Measurements from ENCODE around the gene TTBK2. TPM values are rescaled to one million over a fixed set of nuclear protein-coding genes. Genes with fewer than 3 reads are reported as not detected.

Gene TTBK2
- total RNA-seq, 1 experiment from 2014 or later = 13.8 TPM

DNA sequence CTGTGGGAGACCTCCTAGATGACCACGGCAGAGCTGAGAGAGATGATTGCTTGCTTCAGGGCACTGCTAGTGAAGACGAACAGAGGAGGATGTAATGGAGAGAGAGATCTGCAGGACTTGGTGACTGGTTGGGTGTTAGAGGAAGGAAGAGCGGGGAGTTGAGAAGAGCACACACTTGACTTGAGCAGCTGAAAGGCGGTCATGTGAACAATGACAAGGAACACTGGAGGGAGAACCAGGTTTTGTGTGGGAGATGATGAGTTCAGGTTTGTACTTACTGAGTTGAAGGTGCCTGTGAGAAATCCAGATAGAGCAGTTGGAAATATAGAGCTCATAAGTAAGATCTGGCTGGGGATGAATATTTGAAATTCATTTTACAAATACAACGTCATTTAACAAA lies 224.0 kb downstream of the TTBK2 start:
- Histone ChIP-seq H4K20me1 (ENCODE audit: insufficient read depth, low read depth, low read length) (no peaks in the 10 kb centered on the region), H3K4me3 (ENCODE audit: low read length) (no peak overlapping the region), H3K36me3 (ENCODE audit: insufficient read depth, low read length) (no peaks in the 10 kb centered on the region), H3K79me2 (ENCODE audit: low read length) (no peaks in the 10 kb centered on the region), H3K27me3 (ENCODE audit: low read length) (no peaks in the 10 kb centered on the region), H3K4me1 (ENCODE audit: low read length) (no peaks in the 10 kb centered on the region), H2AFZ (ENCODE audit: low read length) (no peak overlapping the region), H3K9me2 (replicated peaks; ENCODE audit: insufficient read depth, low read length) (no peaks in the 10 kb centered on the region), H3K9ac (ENCODE audit: low read length) (no peak overlapping the region), H3K9me3 (ENCODE audit: low read length) (no peaks in the 10 kb centered on the region), H3K27ac (ENCODE audit: low read length) (no peak overlapping the region), H3K4me2 (ENCODE audit: low read depth, low read length, poor library complexity, severe bottlenecking) (no peak overlapping the region)
- no peak for DNase-seq

DNA sequence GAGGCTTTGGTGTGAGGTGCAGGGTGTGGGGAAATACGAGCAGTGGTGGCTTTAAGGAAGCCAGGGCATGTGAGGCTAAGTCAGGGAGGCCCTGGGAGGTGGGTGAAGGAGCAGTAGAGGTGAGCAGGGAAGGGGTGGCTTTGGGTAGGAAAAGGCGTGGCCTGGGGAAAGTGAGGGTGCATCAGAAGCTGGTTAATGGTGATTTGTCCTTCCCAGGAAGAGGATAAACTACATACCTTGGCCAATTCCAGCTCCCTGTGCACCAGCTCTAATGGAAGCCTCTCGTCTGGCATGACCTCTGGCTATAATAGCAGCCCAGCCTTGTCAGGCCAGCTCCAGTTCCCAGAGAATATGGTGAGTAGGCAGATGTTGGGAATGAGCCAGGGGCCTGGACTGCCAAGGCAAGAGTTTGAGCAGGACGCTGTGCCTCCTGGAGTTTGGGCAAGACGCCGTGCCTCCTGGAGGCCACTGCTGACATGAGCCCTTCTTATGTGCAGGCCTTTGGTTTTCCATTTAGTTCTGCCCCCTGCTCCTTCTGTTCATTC lies 225.0 kb downstream of the TTBK2 start:
- H3K36me3 ChIP-seq (ENCODE audit: insufficient read depth, low read length) = no peaks in the 10 kb centered on the region
- H2AFZ ChIP-seq (ENCODE audit: low read length) = no peak overlapping the region
- H3K27ac ChIP-seq (ENCODE audit: low read length) = no peak overlapping the region
- H3K9ac ChIP-seq (ENCODE audit: low read length) = no peak overlapping the region
- H3K79me2 ChIP-seq (ENCODE audit: low read length) = no peaks in the 10 kb centered on the region
- no peak overlapping the region for H3K4me2 ChIP-seq (ENCODE audit: low read depth, low read length, poor library complexity, severe bottlenecking)
- H3K27me3 ChIP-seq (ENCODE audit: low read length) = no peaks in the 10 kb centered on the region
- no peaks in the 10 kb centered on the region for H3K4me1 ChIP-seq (ENCODE audit: low read length)
- no peaks in the 10 kb centered on the region for H3K9me2 ChIP-seq (replicated peaks; ENCODE audit: insufficient read depth, low read length)
- no peaks in the 10 kb centered on the region for H3K9me3 ChIP-seq (ENCODE audit: low read length)
- no peak overlapping the region for H3K4me3 ChIP-seq (ENCODE audit: low read length)
- H4K20me1 ChIP-seq (ENCODE audit: insufficient read depth, low read depth, low read length) = no peaks in the 10 kb centered on the region
- no peak for DNase-seq

DNA sequence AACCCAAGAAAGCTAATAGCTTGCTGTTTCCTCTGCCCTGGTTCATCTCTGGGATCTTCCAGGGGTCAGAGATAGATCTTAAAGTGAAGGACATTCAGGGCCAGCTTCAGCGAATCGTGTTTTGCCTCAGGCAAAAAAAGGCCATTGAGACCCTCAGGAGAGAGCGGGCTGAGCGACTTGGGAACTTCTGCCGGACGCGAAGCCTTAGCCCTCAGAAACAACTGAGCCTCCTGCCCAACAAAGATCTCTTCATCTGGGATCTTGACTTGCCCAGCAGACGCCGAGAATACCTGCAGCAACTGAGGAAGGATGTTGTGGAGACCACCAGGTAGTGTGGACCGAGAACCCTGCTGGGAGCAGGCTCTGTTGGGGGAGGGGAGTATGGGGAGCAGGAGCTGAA lies 226.2 kb downstream of the TTBK2 start:
- Histone ChIP-seq H3K27me3 (ENCODE audit: low read length) (no peaks in the 10 kb centered on the region), H2AFZ (ENCODE audit: low read length) (no peak overlapping the region), H3K9ac (ENCODE audit: low read length) (no peak overlapping the region), H3K27ac (ENCODE audit: low read length) (no peak overlapping the region), H3K4me3 (ENCODE audit: low read length) (no peak overlapping the region), H3K9me2 (replicated peaks; ENCODE audit: insufficient read depth, low read length) (no peaks in the 10 kb centered on the region), H3K4me1 (ENCODE audit: low read length) (no peaks in the 10 kb centered on the region), H4K20me1 (ENCODE audit: insufficient read depth, low read depth, low read length) (no peaks in the 10 kb centered on the region), H3K36me3 (ENCODE audit: insufficient read depth, low read length) (no peaks in the 10 kb centered on the region), H3K9me3 (ENCODE audit: low read length) (no peaks in the 10 kb centered on the region), H3K4me2 (ENCODE audit: low read depth, low read length, poor library complexity, severe bottlenecking) (no peak overlapping the region), H3K79me2 (ENCODE audit: low read length) (no peaks in the 10 kb centered on the region)
- DNase-seq = no peak

DNA sequence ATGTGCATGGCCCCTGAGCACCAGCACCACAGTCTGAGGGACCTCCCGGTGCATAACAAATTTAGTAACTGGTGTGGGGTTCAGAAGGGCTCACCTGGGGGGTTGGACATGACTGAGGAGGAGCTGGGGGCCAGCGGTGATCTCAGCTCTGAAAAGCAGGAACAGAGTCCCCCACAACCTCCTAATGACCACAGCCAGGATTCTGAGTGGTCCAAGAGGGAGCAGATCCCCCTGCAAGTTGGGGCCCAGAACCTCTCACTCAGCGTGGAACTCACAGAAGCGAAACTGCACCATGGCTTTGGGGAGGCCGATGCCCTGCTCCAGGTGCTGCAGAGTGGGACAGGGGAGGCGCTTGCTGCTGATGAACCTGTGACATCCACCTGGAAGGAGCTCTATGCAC lies 226.6 kb downstream of the TTBK2 start:
- H3K4me3 ChIP-seq (ENCODE audit: low read length) = no peak overlapping the region
- no peaks in the 10 kb centered on the region for H3K36me3 ChIP-seq (ENCODE audit: insufficient read depth, low read length)
- H2AFZ ChIP-seq (ENCODE audit: low read length) = no peak overlapping the region
- no peak overlapping the region for H3K9ac ChIP-seq (ENCODE audit: low read length)
- H3K9me3 ChIP-seq (ENCODE audit: low read length) = no peaks in the 10 kb centered on the region
- no peaks in the 10 kb centered on the region for H3K9me2 ChIP-seq (replicated peaks; ENCODE audit: insufficient read depth, low read length)
- H3K27me3 ChIP-seq (ENCODE audit: low read length) = no peaks in the 10 kb centered on the region
- no peaks in the 10 kb centered on the region for H4K20me1 ChIP-seq (ENCODE audit: insufficient read depth, low read depth, low read length)
- no peaks in the 10 kb centered on the region for H3K79me2 ChIP-seq (ENCODE audit: low read length)
- DNase-seq = no peak
- H3K4me1 ChIP-seq (ENCODE audit: low read length) = no peaks in the 10 kb centered on the region
- no peak overlapping the region for H3K4me2 ChIP-seq (ENCODE audit: low read depth, low read length, poor library complexity, severe bottlenecking)
- no peak overlapping the region for H3K27ac ChIP-seq (ENCODE audit: low read length)

DNA sequence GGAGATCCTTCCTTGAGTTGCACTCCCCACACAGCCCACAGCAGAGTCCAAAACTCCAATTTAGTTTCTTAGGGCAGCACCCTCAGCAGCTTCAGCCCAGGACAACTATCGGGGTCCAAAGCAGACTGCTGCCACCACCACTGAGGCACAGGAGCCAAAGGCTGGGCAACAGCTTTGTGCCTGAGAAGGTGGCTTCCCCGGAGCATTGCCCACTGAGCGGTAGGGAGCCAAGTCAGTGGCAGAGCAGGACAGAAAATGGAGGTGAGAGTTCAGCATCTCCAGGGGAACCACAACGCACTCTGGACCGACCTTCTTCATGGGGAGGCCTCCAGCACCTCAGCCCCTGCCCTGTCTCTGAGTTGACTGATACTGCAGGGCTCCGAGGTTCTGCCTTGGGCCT lies 227.1 kb downstream of the TTBK2 start:
- H3K9me3 ChIP-seq (ENCODE audit: low read length) = no peaks in the 10 kb centered on the region
- no peak overlapping the region for H2AFZ ChIP-seq (ENCODE audit: low read length)
- no peaks in the 10 kb centered on the region for H3K79me2 ChIP-seq (ENCODE audit: low read length)
- H4K20me1 ChIP-seq (ENCODE audit: insufficient read depth, low read depth, low read length) = no peaks in the 10 kb centered on the region
- DNase-seq = no peak
- H3K27ac ChIP-seq (ENCODE audit: low read length) = no peak overlapping the region
- H3K4me1 ChIP-seq (ENCODE audit: low read length) = no peaks in the 10 kb centered on the region
- no peak overlapping the region for H3K4me3 ChIP-seq (ENCODE audit: low read length)
- no peaks in the 10 kb centered on the region for H3K27me3 ChIP-seq (ENCODE audit: low read length)
- no peaks in the 10 kb centered on the region for H3K36me3 ChIP-seq (ENCODE audit: insufficient read depth, low read length)
- no peak overlapping the region for H3K9ac ChIP-seq (ENCODE audit: low read length)
- no peak overlapping the region for H3K4me2 ChIP-seq (ENCODE audit: low read depth, low read length, poor library complexity, severe bottlenecking)
- no peaks in the 10 kb centered on the region for H3K9me2 ChIP-seq (replicated peaks; ENCODE audit: insufficient read depth, low read length)

DNA sequence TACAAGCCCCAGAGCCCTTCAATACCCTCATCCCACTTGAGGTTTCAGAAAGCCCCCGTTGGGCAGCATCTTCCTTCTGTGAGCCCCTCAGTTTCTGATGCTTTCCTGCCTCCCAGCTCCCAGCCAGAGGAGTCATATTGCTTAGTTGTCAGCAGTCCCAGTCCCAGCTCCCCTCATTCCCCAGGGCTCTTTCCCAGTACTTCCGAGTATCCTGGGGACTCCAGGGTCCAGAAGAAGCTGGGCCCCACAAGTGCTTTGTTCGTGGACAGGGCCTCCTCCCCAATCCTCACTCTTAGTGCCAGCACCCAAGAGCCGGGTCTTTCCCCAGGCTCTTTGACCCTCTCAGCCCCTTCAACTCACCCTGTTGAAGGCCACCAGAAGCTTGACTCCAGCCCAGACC lies 227.6 kb downstream of the TTBK2 start:
- Histone ChIP-seq H3K9me2 (replicated peaks; ENCODE audit: insufficient read depth, low read length) (no peaks in the 10 kb centered on the region), H3K27ac (ENCODE audit: low read length) (no peak overlapping the region), H4K20me1 (ENCODE audit: insufficient read depth, low read depth, low read length) (no peaks in the 10 kb centered on the region), H3K9me3 (ENCODE audit: low read length) (no peaks in the 10 kb centered on the region), H3K36me3 (ENCODE audit: insufficient read depth, low read length) (no peaks in the 10 kb centered on the region), H2AFZ (ENCODE audit: low read length) (no peak overlapping the region), H3K4me1 (ENCODE audit: low read length) (no peaks in the 10 kb centered on the region), H3K9ac (ENCODE audit: low read length) (no peak overlapping the region), H3K79me2 (ENCODE audit: low read length) (no peaks in the 10 kb centered on the region), H3K4me3 (ENCODE audit: low read length) (no peak overlapping the region), H3K4me2 (ENCODE audit: low read depth, low read length, poor library complexity, severe bottlenecking) (no peak overlapping the region), H3K27me3 (ENCODE audit: low read length) (no peaks in the 10 kb centered on the region)
- DNase-seq = no peak

DNA sequence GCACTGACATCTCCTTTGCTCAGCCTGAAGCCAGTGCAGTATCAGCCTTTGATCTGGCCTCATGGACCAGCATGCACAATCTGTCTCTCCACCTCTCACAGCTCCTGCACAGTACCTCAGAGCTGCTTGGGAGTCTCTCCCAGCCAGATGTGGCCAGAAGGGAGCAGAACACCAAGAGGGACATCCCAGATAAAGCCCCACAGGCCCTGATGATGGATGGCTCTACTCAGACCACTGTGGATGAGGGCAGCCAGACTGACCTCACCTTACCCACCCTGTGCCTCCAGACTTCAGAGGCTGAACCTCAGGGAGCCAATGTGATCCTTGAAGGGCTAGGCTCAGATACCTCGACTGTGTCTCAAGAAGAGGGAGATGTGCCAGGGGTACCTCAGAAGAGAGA lies 228.0 kb downstream of the TTBK2 start:
- no peak for DNase-seq
- Histone ChIP-seq H3K36me3 (ENCODE audit: insufficient read depth, low read length) (no peaks in the 10 kb centered on the region), H3K4me1 (ENCODE audit: low read length) (no peaks in the 10 kb centered on the region), H3K27ac (ENCODE audit: low read length) (no peak overlapping the region), H3K9me3 (ENCODE audit: low read length) (no peaks in the 10 kb centered on the region), H3K9me2 (replicated peaks; ENCODE audit: insufficient read depth, low read length) (no peaks in the 10 kb centered on the region), H3K4me2 (ENCODE audit: low read depth, low read length, poor library complexity, severe bottlenecking) (no peak overlapping the region), H2AFZ (ENCODE audit: low read length) (no peak overlapping the region), H4K20me1 (ENCODE audit: insufficient read depth, low read depth, low read length) (no peaks in the 10 kb centered on the region), H3K27me3 (ENCODE audit: low read length) (no peaks in the 10 kb centered on the region), H3K79me2 (ENCODE audit: low read length) (no peaks in the 10 kb centered on the region), H3K4me3 (ENCODE audit: low read length) (no peak overlapping the region), H3K9ac (ENCODE audit: low read length) (no peak overlapping the region)

DNA sequence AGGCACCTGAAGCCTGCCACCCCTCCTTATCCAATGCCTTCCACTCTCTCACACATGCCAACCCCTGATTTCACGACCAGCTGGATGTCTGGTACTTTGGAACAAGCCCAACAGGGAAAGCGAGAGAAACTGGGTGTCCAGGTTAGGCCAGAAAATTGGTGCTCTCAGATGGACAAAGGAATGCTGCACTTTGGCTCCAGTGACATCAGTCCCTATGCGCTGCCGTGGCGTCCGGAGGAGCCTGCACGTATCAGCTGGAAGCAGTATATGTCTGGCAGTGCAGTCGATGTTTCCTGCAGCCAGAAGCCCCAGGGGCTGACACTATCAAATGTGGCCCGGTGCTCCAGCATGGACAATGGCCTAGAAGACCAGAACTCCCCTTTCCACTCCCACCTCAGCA lies 228.8 kb downstream of the TTBK2 start:
- no peaks in the 10 kb centered on the region for H4K20me1 ChIP-seq (ENCODE audit: insufficient read depth, low read depth, low read length)
- DNase-seq = no peak
- H3K27ac ChIP-seq (ENCODE audit: low read length) = no peak overlapping the region
- no peak overlapping the region for H3K4me3 ChIP-seq (ENCODE audit: low read length)
- no peak overlapping the region for H2AFZ ChIP-seq (ENCODE audit: low read length)
- H3K27me3 ChIP-seq (ENCODE audit: low read length) = no peaks in the 10 kb centered on the region
- H3K79me2 ChIP-seq (ENCODE audit: low read length) = no peaks in the 10 kb centered on the region
- no peaks in the 10 kb centered on the region for H3K36me3 ChIP-seq (ENCODE audit: insufficient read depth, low read length)
- H3K4me1 ChIP-seq (ENCODE audit: low read length) = no peaks in the 10 kb centered on the region
- H3K9ac ChIP-seq (ENCODE audit: low read length) = no peak overlapping the region
- H3K4me2 ChIP-seq (ENCODE audit: low read depth, low read length, poor library complexity, severe bottlenecking) = no peak overlapping the region
- H3K9me3 ChIP-seq (ENCODE audit: low read length) = no peaks in the 10 kb centered on the region
- H3K9me2 ChIP-seq (replicated peaks; ENCODE audit: insufficient read depth, low read length) = no peaks in the 10 kb centered on the region

DNA sequence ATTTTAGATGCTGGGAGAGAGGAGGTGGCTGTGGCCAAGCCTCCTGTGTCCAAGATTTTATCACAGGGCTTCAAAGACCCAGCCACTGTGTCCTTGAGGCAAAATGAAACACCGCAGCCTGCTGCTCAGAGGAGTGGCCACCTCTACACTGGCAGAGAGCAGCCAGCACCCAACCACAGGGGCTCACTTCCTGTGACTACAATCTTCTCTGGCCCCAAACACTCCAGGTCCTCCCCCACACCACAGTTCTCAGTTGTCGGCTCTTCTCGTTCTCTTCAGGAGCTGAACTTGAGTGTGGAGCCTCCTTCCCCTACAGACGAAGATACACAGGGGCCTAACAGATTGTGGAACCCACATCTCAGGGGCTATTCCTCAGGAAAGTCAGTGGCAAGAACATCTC lies 229.3 kb downstream of the TTBK2 start:
- Histone ChIP-seq H3K36me3 (ENCODE audit: insufficient read depth, low read length) (no peaks in the 10 kb centered on the region), H3K27ac (ENCODE audit: low read length) (no peak overlapping the region), H3K4me2 (ENCODE audit: low read depth, low read length, poor library complexity, severe bottlenecking) (no peak overlapping the region), H3K9me2 (replicated peaks; ENCODE audit: insufficient read depth, low read length) (no peaks in the 10 kb centered on the region), H3K4me3 (ENCODE audit: low read length) (no peak overlapping the region), H4K20me1 (ENCODE audit: insufficient read depth, low read depth, low read length) (no peaks in the 10 kb centered on the region), H3K79me2 (ENCODE audit: low read length) (no peaks in the 10 kb centered on the region), H2AFZ (ENCODE audit: low read length) (no peak overlapping the region), H3K9ac (ENCODE audit: low read length) (no peak overlapping the region), H3K27me3 (ENCODE audit: low read length) (no peaks in the 10 kb centered on the region), H3K9me3 (ENCODE audit: low read length) (no peaks in the 10 kb centered on the region), H3K4me1 (ENCODE audit: low read length) (no peaks in the 10 kb centered on the region)
- DNase-seq = no peak

Data from Karpas-422 (cell line).